Measurements from ENCODE around the gene LONP2. TPM values are rescaled to one million over a fixed set of nuclear protein-coding genes. Genes with fewer than 3 reads are reported as not detected.
A peak's percentile ranks its signal among the peaks of the same experiment; 100 is the strongest.

The LONP2 gene
- total RNA-seq, 1 donor from 2014 or later, result 80.4 TPM

DNA sequence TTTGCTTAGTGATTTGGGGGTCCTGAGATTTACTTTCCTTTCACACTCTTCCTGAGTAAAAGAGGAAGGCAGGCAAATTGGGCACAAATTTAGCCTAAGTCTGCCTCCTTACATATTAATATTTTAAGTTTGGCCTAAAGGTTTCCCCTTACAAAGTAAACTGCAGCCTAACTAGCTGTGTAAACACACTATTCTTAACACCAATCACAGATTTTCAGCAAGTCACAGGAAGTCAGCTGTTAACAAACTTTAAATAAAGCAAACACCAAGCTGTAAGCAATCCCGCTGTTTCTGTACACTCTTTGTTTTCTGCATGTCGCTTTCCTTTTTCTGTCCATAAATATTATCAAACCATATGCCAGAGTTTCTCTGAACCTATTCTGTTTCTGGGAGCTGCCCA is 48.4 kb downstream of the LONP2 start:
- H3K9me3 Mint-ChIP-seq, result peaks cover 5% of the 10 kb centered on the region
- no peak for DNase-seq (ENCODE audit: low spot score in 2 of 2, unreplicated experiment in 2 of 2)
- peak overlapping the region; percentile 78 for H3K27ac Mint-ChIP-seq
- no peak overlapping the region for H3K4me3 Mint-ChIP-seq
- H3K27me3 Mint-ChIP-seq (ENCODE audit: low read depth), result no peaks in the 10 kb centered on the region
- H3K4me1 Mint-ChIP-seq, result peaks cover 22% of the 10 kb centered on the region
- peaks cover 38% of the 10 kb centered on the region for H3K36me3 Mint-ChIP-seq
- no peak for TF ChIP-seq CTCF (IDR thresholded peaks at IDR 0.05; ENCODE audit: unreplicated experiment)

DNA sequence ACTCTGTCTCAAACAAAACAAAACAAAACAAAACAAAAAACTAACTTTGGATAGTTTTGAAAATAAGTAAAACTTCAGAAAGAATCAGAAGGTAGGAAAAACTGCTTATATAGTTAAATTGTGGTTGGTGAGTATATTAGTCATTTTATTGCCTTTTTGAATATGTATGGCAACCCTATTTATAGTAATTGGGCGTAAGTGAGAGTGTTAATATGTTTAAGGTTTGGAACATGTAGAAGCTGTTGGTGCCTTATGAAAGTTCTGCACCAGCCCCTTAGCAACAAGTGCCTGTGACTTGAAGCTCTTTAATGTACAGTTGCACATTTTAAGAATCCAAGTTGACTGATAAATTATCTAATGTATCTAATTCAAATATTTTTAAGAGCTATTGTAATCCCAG is 50.6 kb downstream of the LONP2 start:
- Mint-ChIP-seq H3K36me3 (peaks cover 32% of the 10 kb centered on the region), H3K4me3 (no peak overlapping the region), H3K27me3 (ENCODE audit: low read depth) (no peaks in the 10 kb centered on the region), H3K4me1 (peaks cover 22% of the 10 kb centered on the region), H3K9me3 (no peaks in the 10 kb centered on the region), H3K27ac (no peak overlapping the region)
- TF ChIP-seq CTCF (IDR thresholded peaks at IDR 0.05; ENCODE audit: unreplicated experiment), result no peak
- DNase-seq (ENCODE audit: low spot score in 2 of 2, unreplicated experiment in 2 of 2), result no peak

DNA sequence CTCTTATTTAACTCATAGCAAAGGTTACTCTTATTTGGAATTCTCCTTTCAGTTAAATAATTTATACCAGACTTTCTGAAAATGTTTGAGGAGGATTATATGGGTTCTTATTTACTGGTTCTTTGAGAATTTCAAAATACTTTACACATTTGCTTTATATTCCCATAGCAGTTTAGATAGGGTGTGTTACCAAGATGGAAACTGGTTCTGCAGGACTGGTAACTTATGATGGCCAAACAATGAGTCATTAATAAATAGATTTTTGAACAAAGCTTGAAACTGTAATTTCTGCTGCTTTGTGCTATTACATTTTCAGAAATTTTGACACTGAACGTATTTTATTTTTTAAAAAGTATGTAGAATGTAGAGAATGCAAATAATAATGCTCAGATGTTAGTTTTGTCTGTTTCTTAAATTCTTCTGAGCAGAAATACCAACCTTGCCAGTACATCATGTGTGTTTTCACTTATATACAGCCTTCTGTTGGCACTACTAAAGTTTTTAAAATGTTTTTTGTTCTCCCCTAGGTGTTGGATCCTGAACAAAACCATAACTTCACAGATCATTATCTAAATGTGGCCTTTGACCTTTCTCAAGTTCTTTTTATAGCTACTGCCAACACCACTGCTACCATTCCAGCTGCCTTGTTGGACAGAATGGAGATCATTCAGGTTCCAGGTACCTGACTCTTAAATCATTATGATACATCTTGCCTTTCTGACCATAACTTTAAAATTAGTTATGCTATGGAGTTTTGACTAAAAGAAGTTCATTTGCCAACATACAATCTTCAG is 51.6 kb downstream of the LONP2 start:
- peaks cover 31% of the 10 kb centered on the region for H3K36me3 Mint-ChIP-seq
- no peak for TF ChIP-seq CTCF (IDR thresholded peaks at IDR 0.05; ENCODE audit: unreplicated experiment)

DNA sequence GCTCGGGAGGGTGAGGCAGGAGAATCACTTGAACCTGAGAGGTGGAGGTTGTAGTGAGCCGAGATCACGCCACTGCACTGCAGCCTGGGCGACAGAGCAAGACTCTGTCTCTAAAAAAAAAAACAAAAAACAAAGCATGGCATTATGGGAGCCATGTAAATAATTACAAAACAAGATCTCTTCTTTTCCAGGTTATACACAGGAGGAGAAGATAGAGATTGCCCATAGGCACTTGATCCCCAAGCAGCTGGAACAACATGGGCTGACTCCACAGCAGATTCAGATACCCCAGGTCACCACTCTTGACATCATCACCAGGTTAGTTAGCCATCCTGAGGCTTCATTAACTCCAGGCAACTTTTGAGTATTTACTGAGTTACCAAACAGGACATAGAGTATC is 55.4 kb downstream of the LONP2 start:
- Mint-ChIP-seq H3K4me1 (peaks cover 8% of the 10 kb centered on the region), H3K36me3 (peaks cover 34% of the 10 kb centered on the region), H3K27me3 (ENCODE audit: low read depth) (no peaks in the 10 kb centered on the region), H3K9me3 (no peaks in the 10 kb centered on the region), H3K4me3 (no peak overlapping the region), H3K27ac (peak overlapping the region; percentile 30)
- TF ChIP-seq CTCF (IDR thresholded peaks at IDR 0.05; ENCODE audit: unreplicated experiment), result no peak
- DNase-seq (ENCODE audit: low spot score in 2 of 2, unreplicated experiment in 2 of 2), result no peak

More for the DNA sequence above, 51.6 kb downstream of the LONP2 start:
- Mint-ChIP-seq H3K9me3 (no peaks in the 10 kb centered on the region), H3K27me3 (ENCODE audit: low read depth) (no peaks in the 10 kb centered on the region), H3K27ac (peak overlapping the region; percentile 81), H3K4me1 (peaks cover 22% of the 10 kb centered on the region), H3K4me3 (no peak overlapping the region)
- no peak for DNase-seq (ENCODE audit: low spot score in 2 of 2, unreplicated experiment in 2 of 2)

DNA sequence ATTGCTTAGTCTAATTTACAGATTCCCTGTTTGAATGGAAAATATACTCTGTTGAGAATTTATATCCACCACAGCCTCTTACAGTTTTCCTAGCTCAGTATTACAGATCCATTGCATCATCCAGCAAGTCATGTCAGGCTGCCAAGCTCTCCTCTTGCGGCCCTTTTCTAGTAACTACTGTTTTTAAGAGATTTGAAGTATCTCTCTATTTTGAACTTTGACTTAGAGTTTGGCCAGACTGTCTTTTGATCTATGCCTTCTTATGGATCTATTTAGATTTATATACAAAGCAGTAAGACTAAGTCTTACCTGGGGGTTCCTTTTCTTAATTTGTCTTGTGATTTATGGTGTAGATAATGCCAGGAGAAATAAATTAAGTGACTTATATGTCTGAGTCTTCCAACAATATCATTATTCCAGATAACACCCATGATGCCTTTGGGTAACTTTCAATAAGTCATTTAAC is 56.3 kb downstream of the LONP2 start:
- Mint-ChIP-seq H3K4me3 (no peak overlapping the region), H3K4me1 (peaks cover 7% of the 10 kb centered on the region), H3K36me3 (peaks cover 37% of the 10 kb centered on the region), H3K27me3 (ENCODE audit: low read depth) (no peaks in the 10 kb centered on the region), H3K27ac (no peak overlapping the region), H3K9me3 (no peaks in the 10 kb centered on the region)
- DNase-seq (ENCODE audit: low spot score in 2 of 2, unreplicated experiment in 2 of 2), result no peak
- TF ChIP-seq CTCF (IDR thresholded peaks at IDR 0.05; ENCODE audit: unreplicated experiment), result no peak

Data from mesothelial cell of epicardium (in vitro differentiated cells).